Measurements from ENCODE around the gene ABI1. TPM values are rescaled to one million over a fixed set of nuclear protein-coding genes. Genes with fewer than 3 reads are reported as not detected.
"Not testable (repeated sequence)": the region's sequence is repeated elsewhere in the genome, so short reads cannot be mapped to it uniquely, and the experiment has no call there.

ABI1 gene
- 10 to 100 TPM; 43.3 to 50.5 TPM for total RNA-seq

DNA sequence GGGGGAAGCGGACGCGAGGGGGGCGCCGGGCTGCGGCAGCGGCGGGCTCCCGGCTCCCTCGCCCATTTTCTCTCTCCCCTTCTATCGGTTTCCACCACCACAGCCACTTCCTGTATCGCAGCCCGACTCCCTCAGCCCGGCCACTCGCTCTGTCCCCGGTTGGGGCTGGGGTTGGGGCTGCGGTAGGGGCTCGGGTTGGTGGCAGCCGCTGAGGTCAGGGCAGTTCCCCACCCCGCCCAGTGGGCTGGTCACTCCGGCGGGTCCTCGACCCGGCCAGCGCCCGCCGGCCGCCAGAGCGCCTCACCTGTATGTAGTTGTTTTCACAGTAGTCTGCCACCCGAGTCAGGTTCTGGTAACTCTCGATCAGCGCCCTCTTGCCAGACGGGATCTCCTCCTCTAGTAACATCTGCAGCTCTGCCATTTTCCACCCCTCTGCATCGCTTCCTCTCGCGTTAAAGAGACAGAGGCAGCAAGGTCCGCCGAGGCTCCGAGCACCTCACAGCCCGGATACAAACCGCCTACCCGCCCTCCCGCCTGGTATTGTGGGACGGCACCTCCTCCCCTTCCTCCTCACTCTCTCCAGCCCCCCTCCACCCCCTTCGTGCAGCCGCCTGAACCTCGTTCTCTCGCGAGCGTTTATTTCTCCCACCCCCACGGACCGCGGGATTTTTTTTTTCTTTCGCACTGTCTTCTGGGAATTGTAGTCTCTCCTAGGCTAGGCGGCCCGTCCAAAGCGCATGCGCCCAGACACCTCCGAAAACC is at the start of gene ABI1:
Gene ABI1 (minus strand): TSS at position 516 of the 762 bp plus-strand sequence. CDS start 95 bp downstream, at position 421.
- Histone ChIP-seq H3K4me1 (ENCODE audit: control insufficient read depth in 1 of 2, low read depth in 2 of 2) (peaks cover 26 to 32% of the 10 kb centered on the region in 2 donors), H3K27ac (peak within 1 kb of the TSS; percentile 95 to 99), H3K36me3 (no peaks in the 10 kb centered on the region), H3K27me3 (replicated peaks; ENCODE audit: insufficient read depth) (no peaks in the 10 kb centered on the region), H3K9me3 (no peaks in the 10 kb centered on the region), H3K4me3 (peak within 1 kb of the TSS; percentile 96)
- DNase-seq (ENCODE audit: low spot score) (peak; percentile 93), ATAC-seq (ENCODE audit: insufficient number of reproducible peaks, low FRiP score, low read depth) (peak; percentile 94)
- TF ChIP-seq, protein P1, sequence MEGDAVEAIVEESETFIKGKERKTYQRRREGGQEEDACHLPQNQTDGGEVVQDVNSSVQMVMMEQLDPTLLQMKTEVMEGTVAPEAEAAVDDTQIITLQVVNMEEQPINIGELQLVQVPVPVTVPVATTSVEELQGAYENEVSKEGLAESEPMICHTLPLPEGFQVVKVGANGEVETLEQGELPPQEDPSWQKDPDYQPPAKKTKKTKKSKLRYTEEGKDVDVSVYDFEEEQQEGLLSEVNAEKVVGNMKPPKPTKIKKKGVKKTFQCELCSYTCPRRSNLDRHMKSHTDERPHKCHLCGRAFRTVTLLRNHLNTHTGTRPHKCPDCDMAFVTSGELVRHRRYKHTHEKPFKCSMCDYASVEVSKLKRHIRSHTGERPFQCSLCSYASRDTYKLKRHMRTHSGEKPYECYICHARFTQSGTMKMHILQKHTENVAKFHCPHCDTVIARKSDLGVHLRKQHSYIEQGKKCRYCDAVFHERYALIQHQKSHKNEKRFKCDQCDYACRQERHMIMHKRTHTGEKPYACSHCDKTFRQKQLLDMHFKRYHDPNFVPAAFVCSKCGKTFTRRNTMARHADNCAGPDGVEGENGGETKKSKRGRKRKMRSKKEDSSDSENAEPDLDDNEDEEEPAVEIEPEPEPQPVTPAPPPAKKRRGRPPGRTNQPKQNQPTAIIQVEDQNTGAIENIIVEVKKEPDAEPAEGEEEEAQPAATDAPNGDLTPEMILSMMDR (IDR thresholded peaks at IDR 0.05) = no peak

DNA sequence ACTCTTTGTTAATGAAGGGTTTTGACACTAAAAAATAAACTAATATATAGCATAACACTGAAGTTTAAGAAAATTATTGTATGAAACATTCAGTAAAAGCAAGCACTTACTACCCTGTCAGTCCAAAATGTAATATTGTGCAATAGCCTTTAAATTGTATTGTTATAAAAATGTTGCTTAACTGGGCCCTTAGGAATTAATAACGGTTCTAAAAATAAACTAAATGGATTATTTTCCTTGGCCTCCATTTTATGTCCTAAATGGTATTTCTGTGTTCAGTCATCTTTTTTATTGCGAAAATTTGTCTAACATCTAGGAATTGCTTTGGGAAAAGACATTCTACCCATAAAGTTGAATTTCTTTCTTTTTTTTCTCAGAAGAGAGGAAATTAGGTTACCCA is 49.0 kb upstream of the ABI1 start:
- Histone ChIP-seq H3K36me3 (no peaks in the 10 kb centered on the region), H3K27me3 (replicated peaks; ENCODE audit: insufficient read depth) (no peaks in the 10 kb centered on the region), H3K27ac (no peak overlapping the region), H3K4me3 (no peak overlapping the region), H3K9me3 (no peaks in the 10 kb centered on the region), H3K4me1 (ENCODE audit: control insufficient read depth in 1 of 2, low read depth in 2 of 2) (no peaks in the 10 kb centered on the region)
- ATAC-seq (ENCODE audit: insufficient number of reproducible peaks, low FRiP score, low read depth) (no peak), DNase-seq (ENCODE audit: low spot score) (no peak)
- TF ChIP-seq, protein P1 (IDR thresholded peaks at IDR 0.05) = no peak

DNA sequence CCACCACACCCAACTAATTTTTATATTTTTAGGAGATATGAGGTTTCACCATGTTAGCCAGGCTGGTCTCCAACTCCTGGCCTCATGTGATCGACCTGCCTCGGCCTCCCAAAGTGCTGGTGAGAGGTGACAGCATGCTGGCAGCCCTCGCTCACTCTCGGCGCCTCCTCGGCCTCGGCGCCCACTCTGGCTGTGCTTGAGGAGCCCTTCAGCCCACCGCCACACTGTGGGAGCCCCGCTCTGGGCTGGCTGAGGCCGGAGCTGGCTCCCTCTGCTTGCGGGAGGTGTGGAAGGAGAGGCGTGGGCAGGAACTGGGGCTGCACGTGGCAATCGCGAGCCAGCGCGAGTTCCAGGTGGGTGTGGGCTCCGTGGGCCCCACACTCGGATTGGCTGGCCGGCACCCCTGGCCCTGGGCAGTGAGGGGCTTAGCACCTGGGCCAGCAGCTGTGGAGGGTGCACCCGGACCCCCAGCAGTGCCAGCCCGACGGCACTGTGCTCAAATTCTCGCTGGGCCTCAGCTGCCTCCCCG is 44.6 kb upstream of the ABI1 start:
- not testable (repeated sequence) for H3K4me3 ChIP-seq; H3K36me3 ChIP-seq; H3K27ac ChIP-seq; H3K27me3 ChIP-seq (replicated peaks; ENCODE audit: insufficient read depth); H3K9me3 ChIP-seq; H3K4me1 ChIP-seq (ENCODE audit: control insufficient read depth in 1 of 2, low read depth in 2 of 2); DNase-seq (ENCODE audit: low spot score); ATAC-seq (ENCODE audit: insufficient number of reproducible peaks, low FRiP score, low read depth)

DNA sequence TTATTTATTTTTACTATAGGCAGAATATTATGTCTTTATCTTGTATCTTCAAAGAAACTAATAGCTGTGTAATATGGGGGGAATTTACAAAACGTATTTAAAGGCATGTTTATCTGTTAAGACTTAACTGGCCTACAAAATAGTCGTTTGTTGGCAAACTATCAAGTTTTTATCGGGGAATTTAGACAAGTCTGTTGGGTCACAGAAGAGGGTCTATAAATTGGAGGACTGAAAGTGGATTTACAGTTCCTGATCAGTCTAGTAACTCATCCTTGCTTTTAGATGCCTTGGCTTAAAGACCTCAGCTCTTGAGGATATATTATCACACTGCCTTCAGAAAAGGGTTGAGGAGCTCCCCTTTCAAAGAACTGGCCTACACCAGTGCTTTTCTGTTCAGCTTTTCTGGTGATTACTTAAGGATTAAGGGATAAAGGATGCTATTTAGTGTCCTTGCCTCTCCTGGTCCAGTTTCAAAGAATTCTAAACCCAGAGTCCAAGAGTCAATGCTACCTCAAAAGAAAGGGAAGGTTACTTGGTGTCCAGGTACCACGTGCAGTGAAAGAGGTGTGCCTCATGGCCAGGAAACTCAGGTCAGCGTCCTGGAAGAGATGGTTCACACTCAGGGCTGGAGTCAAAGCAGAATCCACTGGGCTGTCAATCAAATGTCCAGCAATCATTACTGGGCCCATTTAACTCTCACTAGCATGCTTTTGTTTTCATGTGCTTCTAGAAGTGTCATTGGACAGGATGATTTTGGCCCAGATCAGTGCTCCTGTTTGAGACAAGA is 42.9 kb upstream of the ABI1 start:
- Histone ChIP-seq H3K36me3 (no peaks in the 10 kb centered on the region), H3K27ac (no peak overlapping the region), H3K27me3 (replicated peaks; ENCODE audit: insufficient read depth) (no peaks in the 10 kb centered on the region), H3K9me3 (no peaks in the 10 kb centered on the region), H3K4me3 (no peak overlapping the region), H3K4me1 (ENCODE audit: control insufficient read depth in 1 of 2, low read depth in 2 of 2) (no peaks in the 10 kb centered on the region)
- DNase-seq (ENCODE audit: low spot score) (no peak), ATAC-seq (ENCODE audit: insufficient number of reproducible peaks, low FRiP score, low read depth) (no peak)
- TF ChIP-seq, protein P1 (IDR thresholded peaks at IDR 0.05) = no peak

DNA sequence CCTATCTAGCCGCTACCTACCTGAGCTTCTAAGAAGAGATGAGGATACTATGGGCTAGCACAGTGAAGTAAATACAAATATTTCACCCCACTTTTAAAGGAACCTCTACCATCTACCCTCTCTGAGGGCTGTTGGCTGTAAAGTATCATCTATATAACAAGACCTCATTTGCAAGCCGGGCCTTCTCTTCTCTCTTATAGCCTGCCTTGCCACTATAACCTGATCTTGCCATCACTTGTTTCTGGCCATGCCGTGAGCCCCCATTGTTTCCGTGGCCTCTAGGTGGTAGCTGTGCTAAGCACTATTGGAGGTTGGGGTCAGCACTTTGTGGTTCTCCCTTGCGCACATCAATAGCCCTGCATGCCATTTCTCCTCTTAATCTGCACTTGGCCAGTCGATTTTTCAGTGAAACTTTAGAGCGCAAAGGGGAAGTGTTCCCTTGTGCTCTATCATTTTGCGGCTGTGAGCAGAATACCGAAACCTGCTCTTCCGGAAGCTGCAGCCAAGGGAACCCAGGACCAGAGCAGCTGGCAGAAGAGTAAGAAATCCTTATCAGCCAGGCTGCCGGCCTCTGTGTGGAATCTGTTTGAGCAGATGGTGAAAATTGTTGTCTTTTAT is 31.7 kb upstream of the ABI1 start:
- H3K4me1 ChIP-seq (ENCODE audit: control insufficient read depth in 1 of 2, low read depth in 2 of 2); H3K27me3 ChIP-seq (replicated peaks; ENCODE audit: insufficient read depth); DNase-seq (ENCODE audit: low spot score); ATAC-seq (ENCODE audit: insufficient number of reproducible peaks, low FRiP score, low read depth); H3K36me3 ChIP-seq; H3K27ac ChIP-seq; H3K4me3 ChIP-seq; H3K9me3 ChIP-seq: not testable (repeated sequence)

DNA sequence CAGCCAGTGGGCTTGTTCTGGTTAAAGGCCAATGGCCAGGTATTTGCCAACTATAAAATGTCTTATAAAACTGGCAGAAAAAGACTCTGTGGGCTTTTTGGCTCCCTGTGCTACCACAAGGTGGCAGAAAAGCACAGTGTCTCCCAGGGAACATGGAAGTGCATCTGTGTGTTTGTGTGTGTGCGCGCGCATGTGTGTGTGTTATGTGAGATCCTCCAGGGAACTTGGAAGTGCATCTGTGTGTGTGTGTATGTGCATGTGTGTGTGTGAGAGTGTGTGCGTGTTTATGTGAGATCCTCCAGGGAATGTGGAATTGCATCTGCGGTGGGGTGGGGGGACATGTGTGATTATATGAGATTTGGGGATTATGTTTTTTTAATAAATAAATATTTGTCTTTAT is 30.2 kb upstream of the ABI1 start:
- DNase-seq (ENCODE audit: low spot score) = no peak
- no peak overlapping the region for H3K4me3 ChIP-seq
- ATAC-seq (ENCODE audit: insufficient number of reproducible peaks, low FRiP score, low read depth) = no peak
- H3K4me1 ChIP-seq (ENCODE audit: control insufficient read depth in 1 of 2, low read depth in 2 of 2) = no peaks in the 10 kb centered on the region
- no peaks in the 10 kb centered on the region for H3K9me3 ChIP-seq
- H3K27ac ChIP-seq = no peak overlapping the region
- H3K36me3 ChIP-seq = no peaks in the 10 kb centered on the region
- no peaks in the 10 kb centered on the region for H3K27me3 ChIP-seq (replicated peaks; ENCODE audit: insufficient read depth)
- TF ChIP-seq, protein P1 (IDR thresholded peaks at IDR 0.05) = no peak

Data from thoracic aorta (tissue), 2 donors.